ENCODE data around the gene CCDC91. TPM values are rescaled to one million over a fixed set of nuclear protein-coding genes. Genes with fewer than 3 reads are reported as not detected.

CCDC91 gene
- total and polyA plus RNA-seq, 3 donors from 2014 or later, result 60.6 to 226 (median 92.1) TPM

GRCh38 chr12:28443337-28443736, 253.1 kb downstream of the CCDC91 start:
- Histone ChIP-seq H3K36me3 (ENCODE audit: low read depth, missing control alignments) (no peaks in the 10 kb centered on the region), H3K4me1 (no peaks in the 10 kb centered on the region), H3K4me3 (no peak overlapping the region), H3K27me3 (no peaks in the 10 kb centered on the region), H3K27ac (no peak overlapping the region), H3K9me3 (no peaks in the 10 kb centered on the region)
- intact Hi-C loops (cut with DNase I; ENCODE audit: low total_unique reads), result no loop called here
- no peak for DNase-seq
- TF ChIP-seq, protein P1, sequence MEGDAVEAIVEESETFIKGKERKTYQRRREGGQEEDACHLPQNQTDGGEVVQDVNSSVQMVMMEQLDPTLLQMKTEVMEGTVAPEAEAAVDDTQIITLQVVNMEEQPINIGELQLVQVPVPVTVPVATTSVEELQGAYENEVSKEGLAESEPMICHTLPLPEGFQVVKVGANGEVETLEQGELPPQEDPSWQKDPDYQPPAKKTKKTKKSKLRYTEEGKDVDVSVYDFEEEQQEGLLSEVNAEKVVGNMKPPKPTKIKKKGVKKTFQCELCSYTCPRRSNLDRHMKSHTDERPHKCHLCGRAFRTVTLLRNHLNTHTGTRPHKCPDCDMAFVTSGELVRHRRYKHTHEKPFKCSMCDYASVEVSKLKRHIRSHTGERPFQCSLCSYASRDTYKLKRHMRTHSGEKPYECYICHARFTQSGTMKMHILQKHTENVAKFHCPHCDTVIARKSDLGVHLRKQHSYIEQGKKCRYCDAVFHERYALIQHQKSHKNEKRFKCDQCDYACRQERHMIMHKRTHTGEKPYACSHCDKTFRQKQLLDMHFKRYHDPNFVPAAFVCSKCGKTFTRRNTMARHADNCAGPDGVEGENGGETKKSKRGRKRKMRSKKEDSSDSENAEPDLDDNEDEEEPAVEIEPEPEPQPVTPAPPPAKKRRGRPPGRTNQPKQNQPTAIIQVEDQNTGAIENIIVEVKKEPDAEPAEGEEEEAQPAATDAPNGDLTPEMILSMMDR (IDR thresholded peaks at IDR 0.05), result no peak
- TF ChIP-seq POLR2A (IDR thresholded peaks at IDR 0.05), result no peak

GRCh38 chr12:28446031-28446430, 255.8 kb downstream of the CCDC91 start:
- no peak for TF ChIP-seq POLR2A (IDR thresholded peaks at IDR 0.05)
- TF ChIP-seq, protein P1 (IDR thresholded peaks at IDR 0.05), result no peak
- no peak for DNase-seq
- Histone ChIP-seq H3K4me1 (no peaks in the 10 kb centered on the region), H3K36me3 (ENCODE audit: low read depth, missing control alignments) (no peaks in the 10 kb centered on the region), H3K27ac (no peak overlapping the region), H3K4me3 (no peak overlapping the region), H3K9me3 (no peaks in the 10 kb centered on the region), H3K27me3 (no peaks in the 10 kb centered on the region)
- intact Hi-C loops (cut with DNase I; ENCODE audit: low total_unique reads), result no loop called here

- no peak for TF ChIP-seq POLR2A (IDR thresholded peaks at IDR 0.05)
- TF ChIP-seq, protein P1 (IDR thresholded peaks at IDR 0.05), result no peak
- H3K27me3 ChIP-seq, result no peaks in the 10 kb centered on the region
- WGBS, 2 donors, result 82 to 84% methylated on average over 4 of the region's 4 CpGs
- no peaks in the 10 kb centered on the region for H3K9me3 ChIP-seq
- no peak for DNase-seq
- no peak overlapping the region for H3K27ac ChIP-seq
- intact Hi-C loops (cut with DNase I; ENCODE audit: low total_unique reads), result no loop called here
- no peak overlapping the region for H3K4me3 ChIP-seq
- no peaks in the 10 kb centered on the region for H3K4me1 ChIP-seq
- H3K36me3 ChIP-seq (ENCODE audit: low read depth, missing control alignments), result no peaks in the 10 kb centered on the region
These were observed 263.4 kb downstream of the CCDC91 start for GRCh38 chr12:28453686-28454085.

- TF ChIP-seq, protein P1 (IDR thresholded peaks at IDR 0.05), result no peak
- TF ChIP-seq POLR2A (IDR thresholded peaks at IDR 0.05), result no peak
- H3K4me3 ChIP-seq, result no peak overlapping the region
- 62 to 69% methylated on average over 5 of the region's 5 CpGs for WGBS, 2 donors
- H3K36me3 ChIP-seq (ENCODE audit: low read depth, missing control alignments), result no peaks in the 10 kb centered on the region
- H3K27me3 ChIP-seq, result no peaks in the 10 kb centered on the region
- intact Hi-C loops (cut with DNase I; ENCODE audit: low total_unique reads), result no loop called here
- no peak for DNase-seq
- no peaks in the 10 kb centered on the region for H3K4me1 ChIP-seq
- no peaks in the 10 kb centered on the region for H3K9me3 ChIP-seq
- H3K27ac ChIP-seq, result no peak overlapping the region
These were observed 266.9 kb downstream of the CCDC91 start for GRCh38 chr12:28456934-28457710.

DNA sequence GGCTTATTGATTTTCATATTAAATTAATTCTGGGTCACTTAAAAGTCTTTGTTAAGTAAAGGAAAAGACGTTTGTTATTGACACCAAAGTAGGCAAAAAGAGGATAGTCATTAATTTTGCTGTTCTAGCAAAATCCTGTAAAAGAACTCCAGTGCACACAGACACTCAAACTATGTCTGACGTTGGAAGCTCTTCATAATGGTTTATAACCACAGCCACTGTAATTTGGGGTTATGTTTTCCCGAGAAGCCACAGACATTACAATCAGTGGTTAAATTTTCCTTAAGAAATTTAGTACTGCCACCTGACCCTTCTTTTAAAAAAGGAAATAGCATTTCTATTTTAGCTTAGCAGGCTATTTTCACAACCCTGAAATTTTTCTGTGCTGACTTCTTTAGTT, 267.5 kb downstream of the CCDC91 start:
- H3K4me3 ChIP-seq, result no peak overlapping the region

More for the DNA sequence above, 267.5 kb downstream of the CCDC91 start:
- Histone ChIP-seq H3K36me3 (ENCODE audit: low read depth, missing control alignments) (no peaks in the 10 kb centered on the region), H3K4me1 (no peaks in the 10 kb centered on the region), H3K9me3 (no peaks in the 10 kb centered on the region), H3K27me3 (no peaks in the 10 kb centered on the region), H3K27ac (no peak overlapping the region)
- intact Hi-C loops (cut with DNase I; ENCODE audit: low total_unique reads), result no loop called here
- TF ChIP-seq, protein P1 (IDR thresholded peaks at IDR 0.05), result no peak
- TF ChIP-seq POLR2A (IDR thresholded peaks at IDR 0.05), result no peak
- DNase-seq, result no peak
- WGBS, 2 donors, result 67 to 72% methylated on average over 3 of the region's 3 CpGs
